Astrocyte of the cerebellum (primary cell): ENCODE results near the gene DYNC1I1.

Experiments used
- DNase-seq: peaks from one replicate; pipeline ENCODE4 v3.0.0-alpha.2; 2011; ENCODE audit warnings: low read depth
- H3K4me3 ChIP-seq: 2 replicates; pipeline ENCODE4 v1.5.1; 2011; ENCODE audit warnings: mild to moderate bottlenecking, low read depth, low read length, moderate library complexity
- CTCF ChIP-seq: IDR thresholded peaks from 2 replicates; pipeline ENCODE4 v1.5.1; 2012; ENCODE audit warnings: low read length, low read depth, moderate library complexity, mild to moderate bottlenecking; ENCODE audit errors: missing control alignments
- in situ Hi-C: cut with HindIII; loops from 2 replicates; pipeline ENCODE4 v1.10.0; 2017; ENCODE audit warnings: low sequenced_read_pairs

DYNC1I1 gene

GRCh38 chr7:95766657-95767056 lies 5.7 kb upstream of the DYNC1I1 start:
- no peak for TF ChIP-seq CTCF
- H3K4me3 ChIP-seq = no peak overlapping the region
- in situ Hi-C loops = no loop called here
- no peak for DNase-seq

GRCh38 chr7:95772771-95773581 lies 622 bp downstream of the DYNC1I1 start:
- in situ Hi-C loops = no loop called here
- TF ChIP-seq CTCF = no peak
- DNase-seq = no peak
- peak overlapping the region; percentile 55 for H3K4me3 ChIP-seq

GRCh38 chr7:95776561-95777185 lies 4.3 kb downstream of the DYNC1I1 start:
- H3K4me3 ChIP-seq = no peak overlapping the region
- in situ Hi-C loops = no loop called here
- TF ChIP-seq CTCF = no peak
- no peak for DNase-seq

GRCh38 chr7:95777269-95777668 lies 4.9 kb downstream of the DYNC1I1 start:
- H3K4me3 ChIP-seq = no peak overlapping the region
- in situ Hi-C loops = no loop called here
- no peak for DNase-seq
- no peak for TF ChIP-seq CTCF

- no peak overlapping the region for H3K4me3 ChIP-seq
- TF ChIP-seq CTCF = no peak
- DNase-seq = no peak
- in situ Hi-C loops = no loop called here
These were observed 8.3 kb downstream of the DYNC1I1 start for GRCh38 chr7:95780665-95781064.

- H3K4me3 ChIP-seq = no peak overlapping the region
- in situ Hi-C loops = no loop called here
- TF ChIP-seq CTCF = no peak
- no peak for DNase-seq
These were observed 9.7 kb downstream of the DYNC1I1 start for GRCh38 chr7:95781961-95782586.
